ENCODE data around the gene ADH1C.

DNA sequence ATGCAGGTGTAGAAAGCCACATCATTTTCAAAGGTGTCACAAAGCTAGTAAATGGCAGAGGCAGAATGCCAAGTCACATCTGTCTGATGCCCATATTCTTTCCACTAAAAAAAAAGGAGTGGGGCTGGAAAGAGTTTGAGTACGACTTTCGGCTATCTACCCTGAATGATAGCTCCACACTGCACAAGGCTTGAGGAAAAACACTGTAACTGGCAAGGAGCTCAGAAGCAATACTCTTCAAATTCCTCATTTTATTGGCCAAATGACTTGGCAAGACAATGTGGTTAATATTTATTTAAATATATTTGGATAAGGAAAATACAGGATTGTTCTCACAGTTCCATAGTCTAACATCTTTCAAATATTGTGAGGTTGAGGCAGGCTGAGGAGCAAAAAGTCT lies 5.4 kb upstream of the ADH1C start:
- TF ChIP-seq, protein P1, sequence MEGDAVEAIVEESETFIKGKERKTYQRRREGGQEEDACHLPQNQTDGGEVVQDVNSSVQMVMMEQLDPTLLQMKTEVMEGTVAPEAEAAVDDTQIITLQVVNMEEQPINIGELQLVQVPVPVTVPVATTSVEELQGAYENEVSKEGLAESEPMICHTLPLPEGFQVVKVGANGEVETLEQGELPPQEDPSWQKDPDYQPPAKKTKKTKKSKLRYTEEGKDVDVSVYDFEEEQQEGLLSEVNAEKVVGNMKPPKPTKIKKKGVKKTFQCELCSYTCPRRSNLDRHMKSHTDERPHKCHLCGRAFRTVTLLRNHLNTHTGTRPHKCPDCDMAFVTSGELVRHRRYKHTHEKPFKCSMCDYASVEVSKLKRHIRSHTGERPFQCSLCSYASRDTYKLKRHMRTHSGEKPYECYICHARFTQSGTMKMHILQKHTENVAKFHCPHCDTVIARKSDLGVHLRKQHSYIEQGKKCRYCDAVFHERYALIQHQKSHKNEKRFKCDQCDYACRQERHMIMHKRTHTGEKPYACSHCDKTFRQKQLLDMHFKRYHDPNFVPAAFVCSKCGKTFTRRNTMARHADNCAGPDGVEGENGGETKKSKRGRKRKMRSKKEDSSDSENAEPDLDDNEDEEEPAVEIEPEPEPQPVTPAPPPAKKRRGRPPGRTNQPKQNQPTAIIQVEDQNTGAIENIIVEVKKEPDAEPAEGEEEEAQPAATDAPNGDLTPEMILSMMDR (IDR thresholded peaks at IDR 0.05), result no peak
- TF ChIP-seq POLR2AphosphoS5 (IDR thresholded peaks at IDR 0.05) (no peak), POLR2A (IDR thresholded peaks at IDR 0.05) (no peak)
